ENCODE measurements around the gene CDH23.

DNA sequence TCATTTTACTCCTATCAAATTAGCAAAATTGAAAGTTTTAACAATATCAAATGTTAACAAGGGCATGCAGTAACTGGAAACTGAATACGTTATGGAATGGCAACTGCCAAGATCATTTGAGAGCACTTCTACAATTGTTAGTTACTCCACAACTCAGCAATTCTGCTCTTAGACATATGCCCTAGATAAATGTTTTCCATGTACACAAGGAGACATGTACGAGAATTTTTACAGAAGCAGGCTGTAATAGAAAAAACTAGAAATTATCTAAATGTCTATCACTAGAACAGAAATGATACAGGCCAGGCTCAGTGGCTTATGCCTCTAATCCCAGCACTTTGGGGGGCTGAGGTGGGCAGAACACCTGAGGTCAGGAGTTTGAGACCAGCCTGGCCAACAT lies 447.4 kb downstream of the CDH23 start:
- TF ChIP-seq ZNF274 (IDR thresholded peaks at IDR 0.05; ENCODE audit: low read depth, low read length) (no peak), YY1 (IDR thresholded peaks at IDR 0.05; ENCODE audit: insufficient read depth, insufficient read length) (no peak)

All from NT2/D1 (cell line).